Adrenal gland (tissue), 5 donors: ENCODE results near the gene TMC2.

ENCODE experiments used
- POLR2A ChIP-seq, 2 donors: fragments of 450-650 bp; IDR thresholded peaks; one replicate each; pipeline ENCODE4 v1.6.1; 2017; ENCODE audit warnings: antibody characterized with exemption in 2 of 2, mild to moderate bottlenecking in 2 of 2, moderate library complexity in 1 of 2
- TF ChIP-seq, protein P1 (sequence below), 6 experiments: fragments of 450-650 bp in 4 of 6; fragments of 200-600 bp in 2 of 6; sonication (generic) in 1 of 6; IDR thresholded peaks; 1 replicate in 5 of 6; 2 replicates in 1 of 6; pipeline versions ENCODE4 v1.5.1 to v1.8.0; 2016 to 2021; ENCODE audit warnings: antibody characterized with exemption in 6 of 6, mild to moderate bottlenecking in 2 of 6, moderate library complexity in 1 of 6
- donor health status: DM: no; HTN: no; CAD: no.

DNA sequence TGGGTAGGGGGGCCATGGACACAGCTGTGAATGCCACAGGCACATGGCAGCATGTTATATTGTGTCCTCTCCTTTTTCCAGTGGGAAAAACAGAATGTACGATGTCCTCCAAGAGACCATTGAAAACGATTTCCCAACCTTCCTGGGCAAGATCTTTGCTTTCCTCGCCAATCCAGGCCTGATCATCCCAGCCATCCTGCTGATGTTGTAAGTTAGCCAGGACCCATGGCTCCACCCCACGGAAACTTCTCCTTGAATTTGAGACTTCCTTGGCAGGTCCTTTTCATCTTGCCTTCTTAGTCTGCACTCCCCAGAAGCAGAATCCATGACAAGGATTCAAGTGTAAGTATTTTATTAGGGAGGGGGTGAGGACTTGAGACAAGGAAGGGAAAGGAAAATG lies 87.8 kb downstream of the TMC2 start:
- TF ChIP-seq, protein P1, sequence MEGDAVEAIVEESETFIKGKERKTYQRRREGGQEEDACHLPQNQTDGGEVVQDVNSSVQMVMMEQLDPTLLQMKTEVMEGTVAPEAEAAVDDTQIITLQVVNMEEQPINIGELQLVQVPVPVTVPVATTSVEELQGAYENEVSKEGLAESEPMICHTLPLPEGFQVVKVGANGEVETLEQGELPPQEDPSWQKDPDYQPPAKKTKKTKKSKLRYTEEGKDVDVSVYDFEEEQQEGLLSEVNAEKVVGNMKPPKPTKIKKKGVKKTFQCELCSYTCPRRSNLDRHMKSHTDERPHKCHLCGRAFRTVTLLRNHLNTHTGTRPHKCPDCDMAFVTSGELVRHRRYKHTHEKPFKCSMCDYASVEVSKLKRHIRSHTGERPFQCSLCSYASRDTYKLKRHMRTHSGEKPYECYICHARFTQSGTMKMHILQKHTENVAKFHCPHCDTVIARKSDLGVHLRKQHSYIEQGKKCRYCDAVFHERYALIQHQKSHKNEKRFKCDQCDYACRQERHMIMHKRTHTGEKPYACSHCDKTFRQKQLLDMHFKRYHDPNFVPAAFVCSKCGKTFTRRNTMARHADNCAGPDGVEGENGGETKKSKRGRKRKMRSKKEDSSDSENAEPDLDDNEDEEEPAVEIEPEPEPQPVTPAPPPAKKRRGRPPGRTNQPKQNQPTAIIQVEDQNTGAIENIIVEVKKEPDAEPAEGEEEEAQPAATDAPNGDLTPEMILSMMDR (IDR thresholded peaks at IDR 0.05) = no peak
- no peak for TF ChIP-seq POLR2A (IDR thresholded peaks at IDR 0.05)
